Activated naive CD4-positive, alpha-beta T cell treated with anti-CD3 and anti-CD28 coated beads, Interleukin-2, amount 50 U/mL, for 72 hours (primary cell): Measurements from ENCODE around the gene PLXNA4. TPM values are rescaled to one million over a fixed set of nuclear protein-coding genes. Genes with fewer than 3 reads are reported as not detected.

Source experiments
- ATAC-seq, 2 donors: fragments of 150-1000 bp; cut with Tn5 transposase; 2 replicates each; pipeline ENCODE4 v1.10.0; 2021; ENCODE audit warnings: mild to moderate bottlenecking in 2 of 2, moderate library complexity in 2 of 2
- DNase-seq, 2 donors: peaks; one replicate each; pipeline ENCODE4 v3.0.0; 2021 to 2022; ENCODE audit warnings: low spot score in 2 of 2
- H3K27ac Mint-ChIP-seq, 2 donors: one replicate each; pipeline ENCODE4 v1.8.0; 2022; ENCODE audit warnings: mild to moderate bottlenecking in 2 of 2, mixed read lengths in 2 of 2
- H3K36me3 Mint-ChIP-seq, 2 donors: one replicate each; pipeline ENCODE4 v1.8.0; 2022; ENCODE audit warnings: mixed read lengths in 2 of 2
- H3K9me3 Mint-ChIP-seq, 2 donors: one replicate each; pipeline ENCODE4 v1.8.0; 2022; ENCODE audit warnings: mixed read lengths in 2 of 2
- total RNA-seq, 2 donors: library from RNA; stranded (reverse); gene quantifications; one replicate each; pipeline ENCODE4 v1.2.3, GENCODE V29; 2022

Gene PLXNA4
- total RNA-seq, 2 donors from 2014 or later: 0.06 to 0.41 TPM

DNA sequence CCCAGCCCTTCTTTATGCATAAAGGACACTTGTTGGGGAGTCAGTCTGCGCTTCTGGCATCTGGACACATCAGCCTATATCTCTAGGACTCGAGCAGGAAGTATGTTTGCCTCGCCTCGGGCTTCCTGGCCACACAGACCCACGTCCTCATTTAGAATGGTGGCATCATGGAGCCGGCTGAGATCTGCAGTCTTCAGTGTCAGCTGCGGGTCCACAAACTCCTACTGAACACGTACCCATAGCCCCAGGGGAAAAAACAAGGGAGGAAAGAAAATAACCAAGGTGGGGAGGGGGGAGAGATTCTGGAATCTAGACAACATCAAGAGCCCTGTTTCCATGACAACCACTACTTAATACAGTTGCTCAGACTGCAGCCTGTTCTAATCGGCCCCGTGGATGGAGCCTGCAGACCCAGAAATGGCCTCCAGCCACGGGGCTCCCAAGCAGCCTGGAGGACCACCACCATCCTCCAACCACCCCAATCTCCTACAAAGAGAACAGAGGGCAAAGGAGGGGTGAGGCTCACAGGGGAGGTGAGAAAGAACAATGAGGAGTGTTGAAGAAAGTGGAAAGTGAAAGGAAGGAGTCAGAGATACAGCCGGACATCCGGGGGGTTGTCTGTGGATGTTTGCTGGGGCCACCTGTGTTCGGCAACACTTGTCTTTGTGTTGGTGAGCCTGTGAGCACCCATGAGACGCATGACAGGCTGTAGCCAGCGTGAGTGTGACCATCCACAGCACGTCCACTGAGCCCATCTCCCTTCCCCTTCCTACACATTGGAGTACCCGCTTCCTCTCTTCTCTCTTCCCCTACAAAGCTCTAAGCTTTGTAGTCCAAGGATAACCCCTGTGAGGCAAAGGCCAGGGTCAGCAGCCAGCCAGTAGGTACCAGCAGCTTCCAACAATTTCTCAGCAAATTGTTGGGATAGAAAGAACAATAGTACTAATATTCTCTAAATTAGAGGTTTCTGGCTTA lies 141.0 kb downstream of the PLXNA4 start:
- H3K36me3 Mint-ChIP-seq: peaks cover 0 to 10% of the 10 kb centered on the region in 2 donors
- ATAC-seq (no peak), DNase-seq (no peak)
- peaks cover 10 to 18% of the 10 kb centered on the region in 2 donors for H3K9me3 Mint-ChIP-seq
- H3K27ac Mint-ChIP-seq: peak overlapping the region; percentile 57 to 81

DNA sequence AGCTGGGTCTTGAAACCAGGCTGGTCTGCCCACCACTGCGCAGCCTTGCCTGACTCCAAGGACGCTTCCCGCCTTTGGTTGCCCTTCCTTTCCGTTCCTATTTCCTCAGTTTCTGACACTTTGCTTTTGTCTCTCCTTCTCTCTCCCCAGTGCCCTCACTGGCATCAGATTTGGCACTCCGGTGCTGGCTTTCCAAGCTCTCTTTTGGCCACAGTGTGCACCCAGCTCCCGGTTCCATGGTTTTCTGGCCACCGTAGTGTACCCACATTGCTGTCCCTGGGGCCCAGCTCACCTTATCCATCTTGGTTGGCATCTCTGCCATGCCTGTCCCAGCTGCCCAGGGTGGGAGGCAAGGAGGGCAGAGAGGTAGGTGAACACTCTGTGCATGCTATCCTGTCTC lies 142.2 kb downstream of the PLXNA4 start:
- H3K36me3 Mint-ChIP-seq: peaks cover 0 to 10% of the 10 kb centered on the region in 2 donors
- peak overlapping the region; percentile 39 to 57 for H3K27ac Mint-ChIP-seq
- no peak for ATAC-seq
- no peak for DNase-seq
- peaks cover 13 to 18% of the 10 kb centered on the region in 2 donors for H3K9me3 Mint-ChIP-seq

DNA sequence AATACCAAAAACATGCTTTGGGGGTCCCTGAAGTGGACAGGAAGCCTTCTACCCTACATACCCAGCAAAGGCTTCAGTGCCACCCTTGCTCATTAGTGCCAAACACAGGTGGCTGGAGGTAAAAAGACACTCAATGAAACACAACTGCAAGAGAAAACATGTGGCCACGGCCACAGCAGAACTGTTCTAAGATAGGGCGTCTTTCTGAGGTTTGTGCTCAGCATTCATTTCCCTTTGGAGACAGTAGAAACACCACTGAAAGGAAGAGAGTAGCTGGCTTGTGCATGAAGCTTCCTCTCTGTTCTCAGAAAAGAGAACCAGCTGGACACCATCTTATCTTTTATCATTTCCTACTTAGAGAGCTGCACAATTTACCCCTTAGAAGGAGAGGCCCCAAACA lies 143.0 kb downstream of the PLXNA4 start:
- ATAC-seq: no peak
- H3K36me3 Mint-ChIP-seq: peaks cover 0 to 10% of the 10 kb centered on the region in 2 donors
- no peak for DNase-seq
- peak overlapping the region in 1 of 2 donors; percentile 87 for H3K27ac Mint-ChIP-seq
- H3K9me3 Mint-ChIP-seq: peaks cover 13 to 18% of the 10 kb centered on the region in 2 donors

DNA sequence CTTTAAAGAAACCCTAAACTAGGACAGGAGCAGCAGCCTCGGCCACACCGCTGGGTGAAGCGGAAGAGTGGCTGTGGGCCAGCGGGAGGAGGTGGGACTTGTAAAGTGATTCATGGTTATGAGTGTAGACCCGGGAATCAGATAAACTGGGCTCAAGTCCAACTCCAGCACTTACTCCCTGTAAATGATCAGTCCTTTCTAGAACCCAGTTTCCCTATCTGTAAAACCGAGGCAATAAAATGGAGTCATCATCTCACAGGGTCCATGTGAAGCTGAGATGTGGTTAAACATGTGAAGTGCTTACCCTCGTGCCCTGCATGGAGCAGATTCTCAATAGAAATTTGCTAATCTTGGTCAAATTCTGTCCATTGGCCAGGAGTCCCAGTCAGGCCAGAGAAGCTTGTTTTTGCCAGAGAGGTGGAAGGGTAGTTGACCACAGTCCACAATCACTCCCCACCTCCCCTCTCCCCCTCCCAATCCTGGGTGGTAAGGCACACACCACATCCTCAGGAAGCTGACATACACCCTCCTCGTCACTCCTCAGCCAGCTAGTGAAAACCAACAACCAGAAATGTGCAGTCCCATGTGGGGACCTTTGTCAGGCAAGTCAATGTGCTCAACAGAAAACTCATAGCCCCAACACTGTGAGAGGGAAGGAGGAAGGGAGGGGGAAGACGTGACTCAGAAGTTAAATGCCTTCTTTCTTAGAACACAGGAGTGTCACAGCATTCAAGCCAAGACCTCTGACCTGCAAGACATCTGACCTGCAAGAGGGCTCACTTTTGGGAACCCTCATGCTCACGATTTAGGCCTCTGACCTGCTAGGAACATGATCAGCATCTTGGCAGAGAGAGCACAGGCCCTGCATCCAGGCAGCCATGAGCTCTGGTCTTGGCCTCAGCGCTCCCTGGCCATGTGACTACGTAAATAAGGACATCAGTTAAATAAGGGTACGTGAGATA lies 145.1 kb downstream of the PLXNA4 start:
- peak; percentile 94 to 96 for ATAC-seq
- H3K36me3 Mint-ChIP-seq: peaks cover 0 to 10% of the 10 kb centered on the region in 2 donors
- H3K9me3 Mint-ChIP-seq: peaks cover 13 to 15% of the 10 kb centered on the region in 2 donors
- peak overlapping the region; percentile 30 to 87 for H3K27ac Mint-ChIP-seq
- peak; percentile 34 to 81 for DNase-seq

DNA sequence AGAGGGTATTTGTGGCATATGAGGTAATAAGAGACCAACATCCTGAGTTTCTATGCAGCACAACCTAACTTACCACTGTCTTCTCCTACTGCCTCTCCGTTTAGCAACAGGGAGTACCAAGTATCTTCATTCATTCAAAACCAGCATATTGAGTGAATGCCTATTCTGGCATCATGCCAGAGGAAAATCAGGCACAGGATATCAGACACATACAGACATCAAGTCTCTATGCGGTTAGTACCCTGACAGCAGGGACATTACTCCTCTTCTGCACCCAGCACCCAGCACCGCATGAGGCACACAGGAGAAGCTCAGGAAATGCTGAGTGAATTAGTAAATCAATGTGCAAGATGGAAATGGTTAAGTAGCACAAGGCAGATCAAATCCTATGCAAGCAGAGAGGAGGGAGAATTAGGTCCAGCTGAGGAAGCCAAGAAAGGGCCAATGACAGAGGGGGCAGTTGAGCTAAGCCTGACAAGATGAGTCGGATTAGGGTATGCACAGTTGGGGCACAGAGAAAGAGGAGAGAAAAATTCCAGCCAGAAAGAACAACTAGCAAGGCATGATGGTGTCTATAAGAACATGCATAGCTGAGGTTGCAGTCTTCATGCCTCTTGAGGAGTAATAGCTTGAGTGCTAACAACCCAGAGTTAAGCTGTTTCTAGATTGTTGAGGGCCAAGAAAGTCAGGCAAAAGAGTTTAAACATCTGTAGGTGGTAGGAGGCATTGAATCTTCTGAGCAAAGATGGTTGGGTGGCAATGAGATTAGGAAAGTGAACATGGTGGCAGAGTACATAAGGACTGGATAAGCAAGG lies 146.0 kb downstream of the PLXNA4 start:
- ATAC-seq: no peak
- Mint-ChIP-seq H3K36me3 (peaks cover 0 to 10% of the 10 kb centered on the region in 2 donors), H3K9me3 (peaks cover 10 to 13% of the 10 kb centered on the region in 2 donors), H3K27ac (peak overlapping the region in 1 of 2 donors; percentile 87)
- no peak for DNase-seq

DNA sequence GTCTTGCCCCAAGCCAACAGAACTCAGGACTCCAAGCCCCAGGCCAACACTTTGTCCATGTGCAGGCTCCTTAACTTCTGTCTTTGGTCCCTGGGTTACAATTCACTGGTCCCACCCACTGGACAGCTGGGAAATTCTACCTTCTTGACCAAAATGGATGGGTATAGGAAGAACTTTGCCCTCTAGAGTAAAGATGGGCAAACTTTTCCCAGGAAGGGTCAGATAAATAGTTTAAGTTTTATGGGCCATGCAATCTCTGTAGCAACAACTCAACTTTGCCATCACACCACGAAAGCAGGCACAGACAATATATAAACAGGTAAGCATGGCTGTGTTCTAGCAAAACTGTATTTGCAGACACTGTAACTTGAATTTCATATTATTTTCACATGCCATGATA lies 147.1 kb downstream of the PLXNA4 start:
- peaks cover 3 to 9% of the 10 kb centered on the region in 2 donors for H3K9me3 Mint-ChIP-seq
- no peak overlapping the region for H3K27ac Mint-ChIP-seq
- H3K36me3 Mint-ChIP-seq: peaks cover 0 to 3% of the 10 kb centered on the region in 2 donors

DNA sequence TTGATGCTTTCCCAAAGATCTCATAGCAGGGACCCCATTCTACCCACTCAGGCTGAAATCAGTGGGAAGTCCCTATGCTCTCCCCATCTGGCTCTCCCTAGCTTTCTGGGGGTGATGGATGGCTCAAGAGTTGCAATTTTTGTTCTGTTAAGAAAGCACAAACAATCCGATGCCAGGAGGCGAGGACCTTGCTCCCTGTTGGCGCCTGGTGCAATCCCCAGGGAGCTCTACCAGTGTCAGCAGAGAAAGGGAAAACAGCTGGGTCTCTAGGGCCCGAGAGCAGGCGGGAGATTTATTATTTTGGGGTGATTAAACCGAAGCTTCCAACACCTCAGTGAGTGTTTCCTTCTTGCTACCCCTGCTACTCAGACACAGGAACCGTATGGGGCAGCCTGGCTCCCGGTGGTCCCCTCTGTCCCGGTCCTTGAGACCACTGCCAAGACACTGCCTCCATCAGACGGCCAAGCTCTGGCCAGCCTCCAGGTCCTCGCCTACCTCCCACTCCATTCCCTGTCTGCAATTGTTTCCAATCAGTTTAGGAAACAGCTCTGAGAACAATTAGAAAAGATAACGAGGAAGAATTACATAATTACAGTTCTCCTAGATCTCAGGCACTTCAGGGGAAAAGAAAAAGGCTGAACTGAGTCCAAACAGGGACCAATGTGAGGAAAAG lies 147.9 kb downstream of the PLXNA4 start:
- no peaks in the 10 kb centered on the region for H3K36me3 Mint-ChIP-seq
- DNase-seq: no peak
- no peak for ATAC-seq
- peaks cover 0 to 7% of the 10 kb centered on the region in 2 donors for H3K9me3 Mint-ChIP-seq
- H3K27ac Mint-ChIP-seq: no peak overlapping the region

More for the DNA sequence above, 147.1 kb downstream of the PLXNA4 start:
- ATAC-seq (no peak), DNase-seq (no peak)

DNA sequence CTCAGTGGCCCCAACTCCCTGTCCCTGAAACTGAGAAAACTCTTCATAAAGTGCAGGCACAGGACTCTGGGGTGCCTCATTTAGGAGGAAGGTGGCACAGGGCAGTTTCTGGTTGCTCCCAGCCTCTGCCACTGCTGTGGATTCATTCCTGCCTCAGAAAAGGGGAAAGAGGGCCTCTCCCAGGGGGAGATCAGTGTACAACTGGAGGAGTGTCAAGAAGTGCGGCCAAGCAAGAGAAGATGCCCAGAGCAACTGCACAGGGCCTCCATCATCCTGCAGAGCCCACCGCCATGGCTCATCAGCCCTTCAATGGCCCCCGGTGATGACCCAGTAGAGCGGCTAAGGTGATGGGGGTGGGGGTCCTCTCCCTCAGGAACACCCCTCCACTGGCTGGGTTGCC lies 150.3 kb downstream of the PLXNA4 start:
- Mint-ChIP-seq H3K27ac (peak overlapping the region; percentile 49 to 51), H3K9me3 (peaks cover 6 to 10% of the 10 kb centered on the region in 2 donors), H3K36me3 (peaks cover 3 to 6% of the 10 kb centered on the region in 2 donors)
- no peak for DNase-seq
- no peak for ATAC-seq

DNA sequence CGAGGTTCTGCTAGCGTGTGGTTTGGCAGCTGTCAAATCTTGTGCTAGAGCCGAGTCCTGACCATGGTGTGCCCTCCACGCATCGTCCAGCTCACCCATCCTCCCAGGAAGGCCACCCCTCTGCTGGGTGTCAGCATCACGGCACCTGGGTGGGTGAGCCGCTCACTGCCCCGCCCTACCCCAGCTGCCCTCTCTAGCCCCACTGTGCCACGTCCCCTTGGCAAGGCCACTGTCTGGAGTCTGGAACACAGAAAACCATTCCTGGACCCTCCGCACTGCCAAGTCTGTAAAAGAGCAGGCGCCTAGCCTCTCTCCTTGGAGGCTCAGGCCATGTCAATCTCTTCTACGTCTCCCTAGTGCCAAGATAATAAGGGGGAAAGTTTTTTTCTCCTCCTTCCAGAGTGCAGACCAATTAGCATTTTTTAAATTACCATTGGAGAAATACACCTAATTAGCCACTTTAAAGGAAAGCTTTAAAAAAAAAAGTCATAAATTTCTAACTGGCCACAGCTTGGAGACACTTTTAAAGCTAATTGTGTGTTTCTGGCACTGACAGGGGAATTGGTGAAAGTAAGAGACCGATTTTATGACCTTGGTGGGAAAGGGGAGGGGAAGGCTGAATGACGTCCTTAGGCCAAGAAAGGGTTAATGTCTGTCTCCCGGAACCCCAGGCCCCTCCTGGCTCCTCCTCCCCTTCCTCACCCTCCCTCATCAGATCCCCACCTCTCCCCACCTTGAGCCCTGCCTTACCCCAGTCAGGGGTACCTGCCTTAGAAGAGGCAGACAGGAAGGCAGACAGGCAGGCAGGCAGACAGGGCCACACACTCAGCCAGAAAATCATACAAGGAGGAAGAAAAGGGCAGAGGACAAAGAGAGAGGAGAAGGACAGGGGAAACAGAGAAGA lies 151.2 kb downstream of the PLXNA4 start:
- peaks cover 8 to 9% of the 10 kb centered on the region in 2 donors for H3K36me3 Mint-ChIP-seq
- H3K9me3 Mint-ChIP-seq: peaks cover 8 to 10% of the 10 kb centered on the region in 2 donors
- ATAC-seq: no peak
- peak overlapping the region in 1 of 2 donors; percentile 49 for H3K27ac Mint-ChIP-seq
- DNase-seq: no peak

DNA sequence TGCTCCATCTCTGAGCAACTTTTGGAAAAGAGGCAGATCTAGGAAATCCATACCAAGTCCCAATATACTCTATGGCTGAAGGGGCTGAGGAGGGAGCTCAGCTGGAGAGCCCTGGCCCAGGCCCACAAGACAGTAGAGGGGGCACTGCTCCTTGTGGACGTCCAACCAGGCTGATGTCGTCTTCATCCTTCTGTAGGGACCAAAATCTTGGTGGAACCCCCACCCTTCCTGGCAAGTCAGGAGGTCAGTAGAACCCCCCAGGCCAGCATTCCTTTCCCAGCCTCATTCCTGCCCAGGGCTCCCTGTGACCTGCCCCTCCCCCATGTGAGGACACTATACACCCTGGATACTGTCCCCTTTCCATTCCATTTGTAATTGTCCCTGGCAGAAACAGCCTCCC lies 152.0 kb downstream of the PLXNA4 start:
- peaks cover 7 to 10% of the 10 kb centered on the region in 2 donors for H3K9me3 Mint-ChIP-seq
- no peak for DNase-seq
- no peak for ATAC-seq
- peaks cover 8 to 9% of the 10 kb centered on the region in 2 donors for H3K36me3 Mint-ChIP-seq
- no peak overlapping the region for H3K27ac Mint-ChIP-seq

DNA sequence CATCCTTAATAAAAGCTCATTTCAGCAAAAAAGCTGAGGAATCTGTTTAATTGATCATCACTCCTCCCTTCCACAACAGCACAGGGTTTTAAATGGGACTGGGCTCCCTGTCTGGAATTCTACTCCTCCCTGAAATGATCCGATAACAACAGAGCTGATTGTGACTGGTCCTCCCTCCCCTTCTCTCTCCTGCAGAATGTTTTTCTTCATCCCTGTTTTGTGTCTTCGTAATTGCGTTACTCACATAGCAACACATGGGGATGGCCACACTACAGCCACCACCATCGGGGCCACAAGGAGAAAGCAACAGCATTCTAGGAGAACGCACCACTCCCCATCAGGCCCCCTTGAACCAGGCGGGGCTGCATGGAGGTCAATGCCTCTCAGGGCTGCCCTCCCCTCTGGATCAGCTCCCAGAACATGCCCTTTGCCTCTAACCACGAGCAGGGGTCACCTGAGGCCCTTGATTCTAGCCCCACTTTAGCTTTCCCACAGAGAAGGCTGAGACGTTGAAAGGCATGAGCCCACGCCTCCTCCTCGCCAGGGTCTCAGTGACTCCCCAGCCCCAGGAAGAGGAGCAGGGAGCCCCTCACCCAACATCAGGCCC lies 152.6 kb downstream of the PLXNA4 start:
- Mint-ChIP-seq H3K9me3 (peaks cover 7 to 10% of the 10 kb centered on the region in 2 donors), H3K27ac (no peak overlapping the region), H3K36me3 (peaks cover 8 to 9% of the 10 kb centered on the region in 2 donors)
- ATAC-seq (no peak), DNase-seq (no peak)

DNA sequence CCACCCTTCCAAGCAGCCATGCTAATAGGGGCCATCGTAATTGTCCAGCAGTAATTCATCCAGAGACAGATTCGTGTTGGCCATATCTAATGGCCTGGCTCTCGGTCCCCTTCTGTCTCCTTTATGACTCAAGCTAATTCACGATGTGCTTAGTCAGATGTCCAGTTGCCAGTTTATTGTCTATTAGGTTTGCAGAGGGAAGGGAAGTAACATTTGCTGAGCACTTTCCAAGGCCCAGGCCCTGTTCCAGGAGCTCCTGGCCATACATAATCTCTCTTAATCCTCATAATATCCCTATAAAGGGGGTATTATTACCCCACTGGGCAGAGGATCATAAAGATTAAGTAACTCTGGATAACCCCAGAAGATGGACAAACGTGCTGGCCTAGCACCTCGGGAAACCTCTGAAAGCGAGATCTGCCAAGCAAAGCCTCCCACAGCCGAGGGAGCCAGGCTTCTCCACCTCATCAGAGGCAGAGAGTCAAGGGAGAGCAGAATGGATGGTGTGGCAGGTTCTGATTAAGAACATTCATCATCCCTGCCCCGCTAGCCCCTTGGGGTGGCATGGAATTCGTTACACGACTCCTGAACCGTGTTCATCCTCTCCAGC lies 153.7 kb downstream of the PLXNA4 start:
- peaks cover 7 to 10% of the 10 kb centered on the region in 2 donors for H3K9me3 Mint-ChIP-seq
- peaks cover 8 to 9% of the 10 kb centered on the region in 2 donors for H3K36me3 Mint-ChIP-seq
- no peak for DNase-seq
- no peak for ATAC-seq
- H3K27ac Mint-ChIP-seq: no peak overlapping the region

DNA sequence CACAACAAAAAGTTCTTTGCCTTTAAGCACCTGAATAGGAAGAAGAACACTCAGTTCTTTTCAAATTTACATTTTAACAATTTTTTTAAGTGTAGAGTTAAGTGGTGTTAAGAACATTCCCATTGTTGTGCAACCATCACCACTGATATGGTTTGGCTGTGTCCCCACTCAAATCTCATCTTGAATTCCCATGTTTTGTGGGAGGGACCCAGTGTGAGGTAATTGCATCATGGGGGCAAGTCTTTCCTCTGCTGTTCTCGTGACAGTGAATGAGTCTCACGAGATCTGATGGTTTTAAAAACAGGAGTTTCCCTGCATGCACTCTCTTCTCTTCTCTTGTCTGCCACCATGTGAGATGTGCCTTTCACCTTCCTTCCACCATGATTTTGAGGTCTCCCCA lies 155.7 kb downstream of the PLXNA4 start:
- H3K36me3 Mint-ChIP-seq: peaks cover 8 to 9% of the 10 kb centered on the region in 2 donors
- DNase-seq (no peak), ATAC-seq (no peak)
- H3K9me3 Mint-ChIP-seq: peaks cover 7 to 10% of the 10 kb centered on the region in 2 donors
- no peak overlapping the region for H3K27ac Mint-ChIP-seq

DNA sequence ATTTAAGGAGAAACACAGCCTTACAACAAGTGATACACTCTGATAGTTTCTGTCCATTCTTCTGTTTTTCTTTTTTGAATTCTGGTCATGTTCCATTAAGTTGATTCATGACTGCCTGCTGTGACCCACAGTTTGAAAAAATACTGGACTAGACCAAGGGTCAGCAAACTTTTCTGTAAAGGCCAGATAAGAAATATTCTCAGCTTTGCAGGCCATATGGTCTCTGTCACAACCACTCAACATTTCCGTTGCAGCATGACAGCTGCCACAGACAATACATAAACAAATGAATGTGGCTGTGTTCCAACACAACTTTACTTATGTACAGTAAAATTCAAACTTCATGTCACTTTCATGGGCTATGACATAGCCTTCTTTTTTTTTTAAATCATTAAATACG lies 156.7 kb downstream of the PLXNA4 start:
- Mint-ChIP-seq H3K9me3 (peaks cover 7 to 10% of the 10 kb centered on the region in 2 donors), H3K27ac (no peak overlapping the region), H3K36me3 (peaks cover 8 to 9% of the 10 kb centered on the region in 2 donors)
- ATAC-seq (no peak), DNase-seq (no peak)
